MM.1S (cell line): ENCODE measurements around the gene ZNF649.

Experiments
- DNase-seq: peaks from one replicate; pipeline ENCODE4 v3.0.0-alpha.2; 2015
- H2AFZ ChIP-seq: fragments of 300-600 bp; sonication (generic); 2 replicates; pipeline ENCODE4 v1.6.0; 2016; ENCODE audit warnings: antibody characterized with exemption, low read length
- H3F3A ChIP-seq: fragments of 300-600 bp; sonication (generic); 2 replicates; pipeline ENCODE4 v1.6.1; 2016; ENCODE audit warnings: mild to moderate bottlenecking, antibody characterized with exemption, low read length, moderate library complexity, mixed read lengths; ENCODE audit not compliant: insufficient read depth
- H3K27ac ChIP-seq: fragments of 300-600 bp; sonication (generic); 2 replicates; pipeline ENCODE4 v1.5.1; 2016; ENCODE audit warnings: mild to moderate bottlenecking, low read length
- H3K27me3 ChIP-seq: fragments of 300-600 bp; sonication (generic); replicated peaks from 2 replicates; pipeline ENCODE4 v1.6.0; 2016; ENCODE audit warnings: low read length; ENCODE audit not compliant: insufficient read depth
- H3K36me3 ChIP-seq: fragments of 300-600 bp; sonication (generic); replicated peaks from 2 replicates; pipeline ENCODE4 v1.6.1; 2016; ENCODE audit warnings: mild to moderate bottlenecking, low read length, mixed read lengths; ENCODE audit not compliant: insufficient read depth
- H3K4me1 ChIP-seq: fragments of 300-600 bp; sonication (generic); 2 replicates; pipeline ENCODE4 v1.6.1; 2016; ENCODE audit warnings: low read length, mixed read lengths
- H3K4me2 ChIP-seq: fragments of 300-600 bp; sonication (generic); 2 replicates; pipeline ENCODE4 v1.6.0; 2016; ENCODE audit warnings: low read depth, low read length
- H3K4me3 ChIP-seq: fragments of 300-600 bp; sonication (generic); 2 replicates; pipeline ENCODE4 v1.5.1; 2016; ENCODE audit warnings: low read length, mixed read lengths
- H3K79me2 ChIP-seq: fragments of 300-600 bp; sonication (generic); 2 replicates; pipeline ENCODE4 v1.6.1; 2016; ENCODE audit warnings: mixed run types, low read length, mixed read lengths
- H3K9ac ChIP-seq: fragments of 300-600 bp; sonication (generic); 2 replicates; pipeline ENCODE4 v1.6.1; 2016; ENCODE audit warnings: low read length, mixed read lengths
- H3K9me2 ChIP-seq: fragments of 300-600 bp; sonication (generic); replicated peaks from 2 replicates; pipeline ENCODE4 v1.6.1; 2016; ENCODE audit warnings: mild to moderate bottlenecking, low read length, mixed read lengths; ENCODE audit not compliant: insufficient read depth
- H3K9me3 ChIP-seq: fragments of 300-600 bp; sonication (generic); replicated peaks from 2 replicates; pipeline ENCODE4 v1.6.1; 2016; ENCODE audit warnings: mild to moderate bottlenecking, low read length, mixed read lengths; ENCODE audit not compliant: insufficient read depth
- H4K20me1 ChIP-seq: fragments of 300-600 bp; sonication (generic); 2 replicates; pipeline ENCODE4 v1.6.1; 2016; ENCODE audit warnings: mild to moderate bottlenecking, low read length, moderate library complexity, mixed read lengths; ENCODE audit not compliant: insufficient read depth
- EZH2 ChIP-seq: fragments of 300-600 bp; sonication (generic); optimal IDR thresholded peaks from 2 replicates; pipeline ENCODE3; 2017; ENCODE audit warnings: low read depth, mild to moderate bottlenecking, antibody characterized with exemption, low read length, mixed read lengths
- EZH2phosphoT487 ChIP-seq: fragments of 300-600 bp; sonication (generic); IDR thresholded peaks from 2 replicates; pipeline ENCODE4 v1.6.1; 2018; ENCODE audit warnings: antibody characterized with exemption, low read length
- TF ChIP-seq, protein P1 (sequence below): fragments of 300-600 bp; sonication (generic); IDR thresholded peaks from 2 replicates; pipeline ENCODE4 v1.5.1; 2016; ENCODE audit warnings: antibody characterized with exemption, low read length, mixed read lengths

ZNF649 gene

DNA sequence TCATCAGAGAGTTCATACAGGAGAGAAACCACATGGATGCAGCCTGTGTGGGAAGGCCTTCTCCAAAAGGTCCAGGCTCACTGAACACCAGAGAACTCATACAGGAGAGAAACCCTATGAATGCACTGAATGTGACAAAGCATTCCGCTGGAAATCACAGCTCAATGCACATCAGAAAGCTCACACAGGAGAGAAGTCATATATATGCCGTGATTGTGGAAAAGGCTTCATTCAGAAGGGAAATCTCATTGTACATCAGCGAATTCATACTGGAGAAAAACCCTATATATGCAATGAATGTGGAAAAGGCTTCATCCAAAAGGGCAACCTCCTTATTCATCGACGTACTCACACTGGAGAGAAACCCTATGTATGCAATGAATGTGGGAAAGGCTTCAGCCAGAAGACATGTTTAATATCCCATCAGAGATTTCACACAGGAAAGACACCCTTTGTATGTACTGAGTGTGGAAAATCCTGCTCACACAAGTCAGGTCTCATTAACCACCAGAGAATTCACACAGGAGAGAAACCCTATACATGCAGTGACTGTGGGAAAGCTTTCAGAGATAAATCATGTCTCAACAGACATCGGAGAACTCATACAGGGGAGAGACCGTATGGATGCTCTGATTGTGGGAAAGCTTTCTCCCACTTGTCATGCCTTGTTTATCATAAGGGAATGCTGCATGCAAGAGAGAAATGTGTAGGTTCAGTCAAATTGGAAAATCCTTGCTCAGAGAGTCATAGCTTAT lies 40.2 kb upstream of the ZNF649 start:
- Histone ChIP-seq H3K4me1 (no peaks in the 10 kb centered on the region), H3K9ac (no peak overlapping the region), H3K4me3 (no peak overlapping the region), H3K79me2 (no peaks in the 10 kb centered on the region), H3F3A (no peaks in the 10 kb centered on the region), H4K20me1 (no peaks in the 10 kb centered on the region), H3K27me3 (no peaks in the 10 kb centered on the region), H3K9me3 (no peaks in the 10 kb centered on the region), H3K9me2 (no peaks in the 10 kb centered on the region), H3K4me2 (no peak overlapping the region), H3K27ac (no peak overlapping the region), H2AFZ (no peak overlapping the region), H3K36me3 (no peaks in the 10 kb centered on the region; the same call in 1 of the 2 replicates)
- no peak for DNase-seq
- TF ChIP-seq, protein P1, sequence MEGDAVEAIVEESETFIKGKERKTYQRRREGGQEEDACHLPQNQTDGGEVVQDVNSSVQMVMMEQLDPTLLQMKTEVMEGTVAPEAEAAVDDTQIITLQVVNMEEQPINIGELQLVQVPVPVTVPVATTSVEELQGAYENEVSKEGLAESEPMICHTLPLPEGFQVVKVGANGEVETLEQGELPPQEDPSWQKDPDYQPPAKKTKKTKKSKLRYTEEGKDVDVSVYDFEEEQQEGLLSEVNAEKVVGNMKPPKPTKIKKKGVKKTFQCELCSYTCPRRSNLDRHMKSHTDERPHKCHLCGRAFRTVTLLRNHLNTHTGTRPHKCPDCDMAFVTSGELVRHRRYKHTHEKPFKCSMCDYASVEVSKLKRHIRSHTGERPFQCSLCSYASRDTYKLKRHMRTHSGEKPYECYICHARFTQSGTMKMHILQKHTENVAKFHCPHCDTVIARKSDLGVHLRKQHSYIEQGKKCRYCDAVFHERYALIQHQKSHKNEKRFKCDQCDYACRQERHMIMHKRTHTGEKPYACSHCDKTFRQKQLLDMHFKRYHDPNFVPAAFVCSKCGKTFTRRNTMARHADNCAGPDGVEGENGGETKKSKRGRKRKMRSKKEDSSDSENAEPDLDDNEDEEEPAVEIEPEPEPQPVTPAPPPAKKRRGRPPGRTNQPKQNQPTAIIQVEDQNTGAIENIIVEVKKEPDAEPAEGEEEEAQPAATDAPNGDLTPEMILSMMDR, result no peak
- TF ChIP-seq EZH2 (no peak), EZH2phosphoT487 (no peak)

DNA sequence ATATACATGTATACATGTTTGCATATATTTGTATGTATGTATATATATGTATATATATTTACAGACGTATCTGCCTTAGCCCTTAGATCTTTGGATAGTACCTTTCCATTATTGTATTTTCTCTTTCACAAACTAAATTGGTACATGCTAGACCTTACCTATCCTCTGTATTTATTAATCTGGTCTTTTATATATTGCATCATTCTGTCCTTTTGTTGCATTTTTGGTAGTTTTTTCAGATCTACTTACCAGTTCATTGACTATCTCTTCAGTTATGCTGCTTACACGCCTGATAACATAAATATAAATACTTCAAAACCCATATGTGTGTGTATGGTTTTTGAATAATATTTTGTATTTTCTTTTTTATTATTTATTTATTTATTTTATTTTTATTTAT lies 34.1 kb upstream of the ZNF649 start:
- Histone ChIP-seq H2AFZ (no peak overlapping the region), H3K27me3 (no peaks in the 10 kb centered on the region), H3K4me2 (no peak overlapping the region), H3K9me2 (no peaks in the 10 kb centered on the region), H3K4me3 (no peak overlapping the region), H3K27ac (no peak overlapping the region), H3K9ac (no peak overlapping the region), H3K4me1 (no peaks in the 10 kb centered on the region), H3K36me3 (no peaks in the 10 kb centered on the region; the same call in 1 of the 2 replicates), H3K79me2 (no peaks in the 10 kb centered on the region), H4K20me1 (no peaks in the 10 kb centered on the region), H3F3A (no peaks in the 10 kb centered on the region), H3K9me3 (no peaks in the 10 kb centered on the region)
- DNase-seq, result no peak
- TF ChIP-seq EZH2phosphoT487, result no peak
- TF ChIP-seq, protein P1, result no peak
- no peak for TF ChIP-seq EZH2

DNA sequence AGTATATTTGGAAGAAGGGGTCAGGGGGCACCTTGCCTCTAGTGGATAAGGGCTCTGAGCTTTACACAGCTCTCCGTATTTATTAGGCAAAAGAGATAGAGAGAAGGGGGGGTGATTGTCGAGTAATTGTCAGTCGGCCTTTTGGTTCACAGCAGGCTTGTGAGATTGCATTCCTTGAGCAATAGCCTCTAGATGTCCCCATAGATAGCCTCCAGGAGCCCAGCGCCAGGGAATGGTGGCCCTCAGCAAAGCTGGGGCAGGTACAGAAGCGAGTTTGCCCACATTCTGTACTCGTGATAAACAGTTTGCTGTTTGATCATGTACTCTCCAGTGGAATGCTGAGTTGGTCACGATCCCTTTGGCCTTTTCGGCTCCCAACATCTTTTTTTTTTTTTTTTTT lies 27.1 kb upstream of the ZNF649 start:
- H3K36me3 ChIP-seq, result no peaks in the 10 kb centered on the region; the same call in 1 of the 2 replicates
- DNase-seq, result no peak
- no peaks in the 10 kb centered on the region for H3K9me3 ChIP-seq

More for the DNA sequence above, 27.1 kb upstream of the ZNF649 start:
- no peaks in the 10 kb centered on the region for H3K9me2 ChIP-seq
- H3K27me3 ChIP-seq, result no peaks in the 10 kb centered on the region
- H3K4me2 ChIP-seq, result no peak overlapping the region
- H3K4me1 ChIP-seq, result no peaks in the 10 kb centered on the region
- H3K79me2 ChIP-seq, result no peaks in the 10 kb centered on the region
- no peak overlapping the region for H2AFZ ChIP-seq
- no peak overlapping the region for H3K4me3 ChIP-seq
- H3K9ac ChIP-seq, result no peak overlapping the region
- TF ChIP-seq EZH2phosphoT487 (no peak), EZH2 (no peak)
- TF ChIP-seq, protein P1, result no peak
- no peak overlapping the region for H3K27ac ChIP-seq
- no peaks in the 10 kb centered on the region for H3F3A ChIP-seq
- no peaks in the 10 kb centered on the region for H4K20me1 ChIP-seq
